H9 (cell line): Measurements from ENCODE around the gene CHTOP. TPM values are rescaled to one million over a fixed set of nuclear protein-coding genes. Genes with fewer than 3 reads are reported as not detected.

Experiments used
- DNase-seq: peaks from one replicate; pipeline ENCODE4 v3.0.0-alpha.2; 2017
- H2AFZ ChIP-seq: one replicate; pipeline ENCODE4 v1.6.1; 2013; ENCODE audit warnings: mild to moderate bottlenecking, low read length, control low read depth, moderate library complexity
- H2AK5ac ChIP-seq: 2 replicates; pipeline ENCODE4 v1.6.1; 2013; ENCODE audit warnings: low read length, control low read depth, mixed read lengths; ENCODE audit not compliant: insufficient read length
- H2BK120ac ChIP-seq: one replicate; pipeline ENCODE4 v1.6.1; 2013; ENCODE audit warnings: low read depth, mild to moderate bottlenecking, low read length, control low read depth, inconsistent platforms; ENCODE audit not compliant: poor library complexity, severe bottlenecking
- H2BK12ac ChIP-seq: 2 replicates; pipeline ENCODE4 v1.6.1; 2013; ENCODE audit warnings: low read length, control low read depth, mixed read lengths, low read depth; ENCODE audit not compliant: insufficient read length
- H2BK15ac ChIP-seq: 2 replicates; pipeline ENCODE4 v1.6.1; 2013; ENCODE audit warnings: low read depth, low read length, control low read depth
- H2BK20ac ChIP-seq: one replicate; pipeline ENCODE4 v1.6.1; 2013; ENCODE audit warnings: low read depth, mild to moderate bottlenecking, low read length, control low read depth, inconsistent platforms; ENCODE audit not compliant: poor library complexity, severe bottlenecking
- H2BK5ac ChIP-seq: 2 replicates; pipeline ENCODE4 v1.6.1; 2013; ENCODE audit warnings: low read length, control low read depth, mixed read lengths; ENCODE audit not compliant: insufficient read length
- H3K14ac ChIP-seq: 2 replicates; pipeline ENCODE4 v1.6.1; 2013; ENCODE audit warnings: low read length, control low read depth; ENCODE audit not compliant: insufficient read depth
- H3K18ac ChIP-seq: 2 replicates; pipeline ENCODE4 v1.6.1; 2013; ENCODE audit warnings: low read depth, mild to moderate bottlenecking, mixed read lengths, low read length, control low read depth; ENCODE audit not compliant: insufficient read length
- H3K23ac ChIP-seq: 2 replicates; pipeline ENCODE4 v1.6.1; 2013; ENCODE audit warnings: low read length, control low read depth, mixed read lengths, low read depth; ENCODE audit not compliant: insufficient read length
- H3K23me2 ChIP-seq: 2 replicates; pipeline ENCODE4 v1.6.1; 2013; ENCODE audit warnings: low read depth, mild to moderate bottlenecking, mixed read lengths, low read length, control low read depth; ENCODE audit not compliant: insufficient read length, poor library complexity, severe bottlenecking
- H3K27ac ChIP-seq: 2 replicates; pipeline ENCODE4 v1.5.1; 2013; ENCODE audit warnings: low read length, control low read depth, mixed read lengths, low read depth; ENCODE audit not compliant: insufficient read length
- H3K27me3 ChIP-seq: 2 replicates; pipeline ENCODE4 v1.6.1; 2013; ENCODE audit warnings: low read length, control low read depth, inconsistent platforms; ENCODE audit not compliant: insufficient read depth
- H3K4ac ChIP-seq: 2 replicates; pipeline ENCODE4 v1.6.1; 2013; ENCODE audit warnings: low read depth, mild to moderate bottlenecking, control low read depth, inconsistent platforms, low read length, moderate library complexity
- H3K4me1 ChIP-seq: 2 replicates; pipeline ENCODE4 v1.6.1; 2013; ENCODE audit warnings: low read length, control low read depth, inconsistent platforms; ENCODE audit not compliant: insufficient read depth
- H3K4me2 ChIP-seq: 2 replicates; pipeline ENCODE4 v1.6.1; 2013; ENCODE audit warnings: low read length, control low read depth, mixed read lengths; ENCODE audit not compliant: insufficient read length, insufficient read depth
- H3K56ac ChIP-seq: 2 replicates; pipeline ENCODE4 v1.6.1; 2013; ENCODE audit warnings: low read depth, mild to moderate bottlenecking, mixed read lengths, low read length, control low read depth; ENCODE audit not compliant: insufficient read length
- H3K79me1 ChIP-seq: 2 replicates; pipeline ENCODE4 v1.6.1; 2013; ENCODE audit warnings: low read depth, mild to moderate bottlenecking, moderate library complexity, low read length, control low read depth, inconsistent platforms; ENCODE audit not compliant: insufficient read depth, poor library complexity, severe bottlenecking
- H3K79me2 ChIP-seq: 2 replicates; pipeline ENCODE4 v1.6.1; 2013; ENCODE audit warnings: low read length, control low read depth, inconsistent platforms; ENCODE audit not compliant: insufficient read depth
- H3K9ac ChIP-seq: 2 replicates; pipeline ENCODE4 v1.6.1; 2013; ENCODE audit warnings: low read length, control low read depth, mixed read lengths; ENCODE audit not compliant: insufficient read length; ENCODE audit errors: extremely low read depth
- H3K9me3 ChIP-seq: one replicate; pipeline ENCODE4 v1.6.1; 2013; ENCODE audit warnings: low read depth, low read length, inconsistent platforms; ENCODE audit not compliant: control insufficient read depth
- H3T11ph ChIP-seq: one replicate; pipeline ENCODE4 v1.6.1; 2013; ENCODE audit warnings: mild to moderate bottlenecking, low read length, control low read depth, inconsistent platforms
- H4K20me1 ChIP-seq: one replicate; pipeline ENCODE4 v1.6.1; 2013; ENCODE audit not compliant: control insufficient read depth, insufficient read length, insufficient read depth
- H4K5ac ChIP-seq: 2 replicates; pipeline ENCODE4 v1.6.1; 2013; ENCODE audit warnings: low read depth, mild to moderate bottlenecking, mixed read lengths, low read length, control low read depth; ENCODE audit not compliant: insufficient read length
- H4K8ac ChIP-seq: replicated peaks from 2 replicates; pipeline ENCODE4 v1.6.1; 2013; ENCODE audit warnings: low read length, control low read depth, mixed read lengths, low read depth; ENCODE audit not compliant: insufficient read length
- H4K91ac ChIP-seq: 2 replicates; pipeline ENCODE4 v1.6.1; 2013; ENCODE audit warnings: low read depth, mild to moderate bottlenecking, moderate library complexity, mixed read lengths, low read length, control low read depth; ENCODE audit not compliant: insufficient read length
- H3K27ac Mint-ChIP-seq, 3 experiments: 2 replicates in 2 of 3; 3 replicates in 1 of 3; pipeline ENCODE4 v1.8.0; 2020 to 2021; ENCODE audit warnings: mixed read lengths in 3 of 3, mild to moderate bottlenecking in 1 of 3, moderate library complexity in 1 of 3
- H3K27me3 Mint-ChIP-seq: 2 replicates; pipeline ENCODE4 v1.8.0; 2021; ENCODE audit warnings: low read depth, mild to moderate bottlenecking, moderate library complexity, mixed read lengths
- H3K36me3 Mint-ChIP-seq, 3 experiments: 2 replicates in 2 of 3; 3 replicates in 1 of 3; pipeline ENCODE4 v1.8.0; 2020 to 2021; ENCODE audit warnings: low read depth in 3 of 3, mixed read lengths in 3 of 3; ENCODE audit not compliant: insufficient read depth in 1 of 3
- H3K4me1 Mint-ChIP-seq, 2 experiments: 2 replicates each; pipeline ENCODE4 v1.8.0; 2020; ENCODE audit warnings: mixed read lengths in 2 of 2
- H3K4me3 Mint-ChIP-seq, 2 experiments: 2 replicates in 1 of 2; 3 replicates in 1 of 2; pipeline ENCODE4 v1.8.0; 2020 to 2021; ENCODE audit warnings: mild to moderate bottlenecking in 2 of 2, mixed read lengths in 2 of 2, moderate library complexity in 1 of 2
- H3K9me3 Mint-ChIP-seq, 2 experiments: 2 replicates in 1 of 2; 3 replicates in 1 of 2; pipeline ENCODE4 v1.8.0; 2020; ENCODE audit warnings: mild to moderate bottlenecking in 2 of 2, mixed read lengths in 2 of 2, moderate library complexity in 1 of 2
- WGBS: extraction: QIAGEN DNeasy Blood & Tissue Kit; methylation state at CpG from one replicate; pipeline ENCODE4 v1.1.7; 2013; ENCODE audit warnings: missing lambda C conversion rate, low lambda C conversion rate, mixed read lengths; ENCODE audit not compliant: insufficient read length; ENCODE audit errors: extremely low coverage; 5-methylcytosine and 5-hydroxymethylcytosine counted together
- total RNA-seq: library from RNA; stranded (reverse); gene quantifications from 2 replicates; pipeline ENCODE4 v1.2.1, GENCODE V29; 2021
- TF ChIP-seq, protein P1 (sequence below): fragments of 200-600 bp; sonication (generic); conservative IDR thresholded peaks from 3 replicates; pipeline ENCODE4 v1.8.0; 2021; ENCODE audit warnings: antibody characterized with exemption, mild to moderate bottlenecking

The CHTOP gene
- total RNA-seq, 1 experiment from 2014 or later = 126 TPM

DNA sequence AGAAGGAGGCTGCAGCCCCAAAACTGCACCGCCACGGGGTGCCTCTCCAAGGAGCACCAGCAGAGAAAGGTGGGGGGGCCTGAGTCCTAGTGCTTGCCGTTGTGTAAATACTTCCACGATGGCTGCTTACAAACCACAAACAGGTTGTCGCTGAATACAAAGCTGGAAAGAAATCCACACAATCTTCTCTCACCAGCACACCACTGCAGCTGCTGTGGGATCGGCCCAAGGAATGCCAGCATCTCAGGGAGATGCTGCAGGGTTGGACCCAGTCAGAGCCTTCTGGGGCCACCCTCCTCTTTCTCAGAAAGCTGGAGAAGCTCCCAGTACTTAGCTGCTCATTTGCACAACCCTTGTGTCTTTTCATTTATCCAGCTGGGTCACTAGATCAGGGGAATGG, 14.7 kb upstream of the CHTOP start:
- H3K36me3 Mint-ChIP-seq = peaks cover 9 to 29% (median 10%) of the 10 kb centered on the region in 3 experiments; a peak in 6 of 7 replicates
- no peak overlapping the region for H3K4ac ChIP-seq
- no CpG with 5 or more reads among the region's 6 CpGs for WGBS
- no peak overlapping the region for H4K91ac ChIP-seq
- H3T11ph ChIP-seq = no peak overlapping the region
- H3K9me3 Mint-ChIP-seq = no peaks in the 10 kb centered on the region
- TF ChIP-seq, protein P1, sequence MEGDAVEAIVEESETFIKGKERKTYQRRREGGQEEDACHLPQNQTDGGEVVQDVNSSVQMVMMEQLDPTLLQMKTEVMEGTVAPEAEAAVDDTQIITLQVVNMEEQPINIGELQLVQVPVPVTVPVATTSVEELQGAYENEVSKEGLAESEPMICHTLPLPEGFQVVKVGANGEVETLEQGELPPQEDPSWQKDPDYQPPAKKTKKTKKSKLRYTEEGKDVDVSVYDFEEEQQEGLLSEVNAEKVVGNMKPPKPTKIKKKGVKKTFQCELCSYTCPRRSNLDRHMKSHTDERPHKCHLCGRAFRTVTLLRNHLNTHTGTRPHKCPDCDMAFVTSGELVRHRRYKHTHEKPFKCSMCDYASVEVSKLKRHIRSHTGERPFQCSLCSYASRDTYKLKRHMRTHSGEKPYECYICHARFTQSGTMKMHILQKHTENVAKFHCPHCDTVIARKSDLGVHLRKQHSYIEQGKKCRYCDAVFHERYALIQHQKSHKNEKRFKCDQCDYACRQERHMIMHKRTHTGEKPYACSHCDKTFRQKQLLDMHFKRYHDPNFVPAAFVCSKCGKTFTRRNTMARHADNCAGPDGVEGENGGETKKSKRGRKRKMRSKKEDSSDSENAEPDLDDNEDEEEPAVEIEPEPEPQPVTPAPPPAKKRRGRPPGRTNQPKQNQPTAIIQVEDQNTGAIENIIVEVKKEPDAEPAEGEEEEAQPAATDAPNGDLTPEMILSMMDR = no peak
- no peak overlapping the region for H4K8ac ChIP-seq
- no peak overlapping the region for H3K4me3 Mint-ChIP-seq
- no peaks in the 10 kb centered on the region for H4K20me1 ChIP-seq
- no peak overlapping the region for H3K56ac ChIP-seq
- H3K79me1 ChIP-seq = no peaks in the 10 kb centered on the region
- H3K9ac ChIP-seq = no peak overlapping the region
- H4K5ac ChIP-seq = no peak overlapping the region
- H2BK5ac ChIP-seq = no peak overlapping the region
- no peaks in the 10 kb centered on the region; the same call in 1 of the 2 replicates for H3K27me3 Mint-ChIP-seq
- H3K14ac ChIP-seq = no peak overlapping the region
- 0 out of 2 replicates have a peak, but pooled peaks cover 4% of the 10 kb centered on the region for H3K4me1 ChIP-seq
- no peak overlapping the region for H3K4me2 ChIP-seq
- DNase-seq = no peak
- no peak overlapping the region for H2AFZ ChIP-seq
- H3K18ac ChIP-seq = no peak overlapping the region
- H3K23me2 ChIP-seq = no peaks in the 10 kb centered on the region
- no peak overlapping the region for H2BK15ac ChIP-seq
- no peak overlapping the region for H2BK12ac ChIP-seq
- H2AK5ac ChIP-seq = no peak overlapping the region
- H3K27me3 ChIP-seq = no peaks in the 10 kb centered on the region
- H3K9me3 ChIP-seq = no peaks in the 10 kb centered on the region
- peaks cover 24 to 38% of the 10 kb centered on the region in 2 experiments for H3K4me1 Mint-ChIP-seq
- no peak overlapping the region for H2BK120ac ChIP-seq
- no peak overlapping the region for H3K27ac ChIP-seq
- no peak overlapping the region for H3K27ac Mint-ChIP-seq
- no peaks in the 10 kb centered on the region for H3K79me2 ChIP-seq
- no peak overlapping the region for H3K23ac ChIP-seq
- H2BK20ac ChIP-seq = no peak overlapping the region
